Body of pancreas (tissue), 4 donors: ENCODE measurements around the gene PRPF39.

Experiments used
- CTCF ChIP-seq, 7 experiments: fragments of 450-650 bp in 4 of 7; fragments of 200-600 bp in 3 of 7; sonication (generic) in 3 of 7; IDR thresholded peaks; one replicate each; pipeline ENCODE4 v1.5.1; 2016 to 2019; ENCODE audit warnings: antibody characterized with exemption in 7 of 7
- POLR2A ChIP-seq, 3 donors: fragments of 450-650 bp; IDR thresholded peaks; one replicate each; pipeline ENCODE4 v1.6.1; 2016; ENCODE audit warnings: antibody characterized with exemption in 3 of 3, mild to moderate bottlenecking in 2 of 3

GRCh38 chr14:45118594-45118993, 34.7 kb downstream of the PRPF39 start:
- TF ChIP-seq POLR2A (IDR thresholded peaks at IDR 0.05) (no peak), CTCF (IDR thresholded peaks at IDR 0.05) (no peak)
